SW 1271 (cell line): ENCODE measurements around the gene ADGRG7.
"Not testable (repeated sequence)": the region's sequence is repeated elsewhere in the genome, so short reads cannot be mapped to it uniquely, and the experiment has no call there.

Source experiments
- DNase-seq, 2 experiments: peaks; one replicate each; lab custom pipeline; 2025; lab: John Stamatoyannopoulos, UW

Gene ADGRG7

GRCh38 chr3:100645913-100646312 is 36.5 kb downstream of the ADGRG7 start:
- no peak for DNase-seq

- DNase-seq: no peak
These were observed 37.8 kb downstream of the ADGRG7 start for GRCh38 chr3:100647171-100647570.

GRCh38 chr3:100647657-100648056 is 38.3 kb downstream of the ADGRG7 start:
- no peak for DNase-seq

GRCh38 chr3:100650651-100651619 is 41.5 kb downstream of the ADGRG7 start:
- peak in 1 of 2 experiments; percentile 67 for DNase-seq

GRCh38 chr3:100653604-100654294 is 44.3 kb downstream of the ADGRG7 start:
- no peak for DNase-seq

GRCh38 chr3:100656945-100657344 is 47.5 kb downstream of the ADGRG7 start:
- DNase-seq: no peak

- DNase-seq: not testable (repeated sequence)
These were observed 51.9 kb downstream of the ADGRG7 start for GRCh38 chr3:100661294-100661693.

- peak in 1 of 2 experiments; percentile 8 for DNase-seq
These were observed 52.9 kb downstream of the ADGRG7 start for GRCh38 chr3:100662113-100662823.

- no peak for DNase-seq
These were observed 55.8 kb downstream of the ADGRG7 start for GRCh38 chr3:100665230-100665629.

GRCh38 chr3:100666699-100667098 is 57.3 kb downstream of the ADGRG7 start:
- DNase-seq: not testable (repeated sequence)

- DNase-seq: not testable (repeated sequence)
These were observed 57.9 kb downstream of the ADGRG7 start for GRCh38 chr3:100667316-100667715.

GRCh38 chr3:100670995-100671394 is 61.6 kb downstream of the ADGRG7 start:
- not testable (repeated sequence) for DNase-seq

- DNase-seq: no peak
These were observed 72.1 kb downstream of the ADGRG7 start for GRCh38 chr3:100681496-100681895.

- DNase-seq: no peak
These were observed 72.9 kb downstream of the ADGRG7 start for GRCh38 chr3:100682056-100682853.

GRCh38 chr3:100682854-100683760 is 73.7 kb downstream of the ADGRG7 start:
- DNase-seq: no peak

GRCh38 chr3:100693225-100693624 is 83.8 kb downstream of the ADGRG7 start:
- DNase-seq: no peak

- DNase-seq: no peak
These were observed 86.3 kb downstream of the ADGRG7 start for GRCh38 chr3:100695696-100696095.

GRCh38 chr3:100696161-100696560 is 86.8 kb downstream of the ADGRG7 start:
- DNase-seq: no peak

GRCh38 chr3:100697172-100697571 is 87.8 kb downstream of the ADGRG7 start:
- no peak for DNase-seq

GRCh38 chr3:100697723-100698285 is 88.4 kb downstream of the ADGRG7 start:
- DNase-seq: no peak
